GM18502 (cell line): ENCODE results near the gene SDHA.

Experiments used
- ATAC-seq: cut with Tn5 transposase; IDR thresholded peaks from one replicate; pipeline ENCODE4 v1.9.1; 2021; ENCODE audit warnings: mild to moderate bottlenecking; ENCODE audit not compliant: unreplicated experiment, poor library complexity

Gene SDHA

GRCh38 chr5:185095-186070 lies 32.7 kb upstream of the SDHA start:
- no peak for ATAC-seq

GRCh38 chr5:186091-187041 lies 31.8 kb upstream of the SDHA start:
- ATAC-seq: no peak

GRCh38 chr5:187042-187431 lies 31.1 kb upstream of the SDHA start:
- no peak for ATAC-seq

- ATAC-seq: no peak
Observed at GRCh38 chr5:187617-188451, 30.3 kb upstream of the SDHA start.

GRCh38 chr5:188488-189481 lies 29.3 kb upstream of the SDHA start:
- ATAC-seq: peak; percentile 96

- no peak for ATAC-seq
Observed at GRCh38 chr5:189486-189885, 28.6 kb upstream of the SDHA start.

GRCh38 chr5:189976-190365 lies 28.1 kb upstream of the SDHA start:
- no peak for ATAC-seq

- ATAC-seq: no peak
Observed at GRCh38 chr5:190366-191035, 27.6 kb upstream of the SDHA start.

GRCh38 chr5:191036-191948 lies 26.8 kb upstream of the SDHA start, which contains the start of gene LRRC14B:
LRRC14B (plus strand) TSS chr5:191495; CDS start chr5:191539, 44 bp downstream.
- no peak for ATAC-seq

GRCh38 chr5:191949-192690 lies 26.0 kb upstream of the SDHA start:
- ATAC-seq: no peak

GRCh38 chr5:192691-192969 lies 25.5 kb upstream of the SDHA start:
- no peak for ATAC-seq

- no peak for ATAC-seq
Observed at GRCh38 chr5:192970-193831, 24.9 kb upstream of the SDHA start.

GRCh38 chr5:194102-194501 lies 24.0 kb upstream of the SDHA start:
- ATAC-seq: no peak

- ATAC-seq: no peak
Observed at GRCh38 chr5:194603-195209, 23.4 kb upstream of the SDHA start.

GRCh38 chr5:195401-196160 lies 22.5 kb upstream of the SDHA start:
- no peak for ATAC-seq
